Smooth muscle cell (in vitro differentiated cells): Measurements from ENCODE around the gene GHRH. TPM values are rescaled to one million over a fixed set of nuclear protein-coding genes. Genes with fewer than 3 reads are reported as not detected.

ENCODE experiments used
- DNase-seq: peaks from one replicate; lab custom pipeline; 2025; ENCODE audit not compliant: unreplicated experiment; lab: John Stamatoyannopoulos, UW
- H2AFZ ChIP-seq: fragments of 200-600 bp; sonication (generic); 2 replicates; pipeline ENCODE4 v1.6.0; 2016; ENCODE audit warnings: antibody characterized with exemption, low read depth, mild to moderate bottlenecking
- H3F3A ChIP-seq: fragments of 200-600 bp; sonication (generic); 2 replicates; pipeline ENCODE4 v1.6.0; 2017; ENCODE audit warnings: antibody characterized with exemption, low read depth
- H3K27ac ChIP-seq: fragments of 200-600 bp; sonication (generic); 2 replicates; pipeline ENCODE4 v1.5.1; 2016; ENCODE audit warnings: low read depth, mild to moderate bottlenecking
- H3K27me3 ChIP-seq: fragments of 200-600 bp; sonication (generic); 2 replicates; pipeline ENCODE4 v1.6.1; 2016; ENCODE audit warnings: low read depth, mild to moderate bottlenecking
- H3K36me3 ChIP-seq: fragments of 200-600 bp; sonication (generic); 2 replicates; pipeline ENCODE4 v1.5.1; 2016; ENCODE audit warnings: low read depth
- H3K4me1 ChIP-seq: fragments of 200-600 bp; sonication (generic); 2 replicates; pipeline ENCODE4 v1.5.1; 2016; ENCODE audit warnings: low read depth
- H3K4me2 ChIP-seq: fragments of 200-600 bp; sonication (generic); 2 replicates; pipeline ENCODE4 v1.6.0; 2016; ENCODE audit warnings: mild to moderate bottlenecking
- H3K4me3 ChIP-seq: fragments of 200-600 bp; sonication (generic); 2 replicates; pipeline ENCODE4 v1.5.1; 2016; ENCODE audit warnings: mild to moderate bottlenecking
- H3K79me2 ChIP-seq: fragments of 200-600 bp; sonication (generic); 2 replicates; pipeline ENCODE4 v1.6.0; 2016; ENCODE audit warnings: low read depth, mild to moderate bottlenecking
- H3K9ac ChIP-seq: fragments of 200-600 bp; sonication (generic); 2 replicates; pipeline ENCODE4 v1.6.0; 2016; ENCODE audit warnings: low read depth
- H3K9me3 ChIP-seq: fragments of 200-600 bp; sonication (generic); replicated peaks from 2 replicates; pipeline ENCODE4 v1.5.1; 2016; ENCODE audit warnings: low read depth
- H4K20me1 ChIP-seq: fragments of 200-600 bp; sonication (generic); 2 replicates; pipeline ENCODE4 v1.6.0; 2016; ENCODE audit warnings: low read depth
- CTCF ChIP-seq: fragments of 200-600 bp; sonication (generic); IDR thresholded peaks from 2 replicates; pipeline ENCODE4 v1.5.1; 2017; ENCODE audit warnings: borderline replicate concordance, mild to moderate bottlenecking, antibody characterized with exemption; ENCODE audit not compliant: insufficient read depth, poor library complexity, severe bottlenecking
- WGBS: methylation state at CpG from one replicate; pipeline ENCODE4 v1.1.7; 2016; ENCODE audit warnings: low lambda C conversion rate; 5-methylcytosine and 5-hydroxymethylcytosine counted together
- polyA plus RNA-seq: library from polyadenylated mRNA; unstranded; fragments of >200 nt; fragmentation: Nextera tagmentation; extraction: Ambion mirVana; gene quantifications from 2 replicates; pipeline ENCODE4 v1.2.1, GENCODE V29; 2016
- total RNA-seq: library from RNA; depleted of rRNA; stranded (reverse); fragments of >200 nt; gene quantifications from 2 replicates; pipeline ENCODE4 v1.2.3, GENCODE V29; 2014

GHRH gene
- total and polyA plus RNA-seq, 2 experiments from 2014 or later: not detected

GRCh38 chr20:37295001-37295400, 33.4 kb upstream of the GHRH start:
- Histone ChIP-seq H4K20me1 (no peaks in the 10 kb centered on the region), H3K4me3 (no peak overlapping the region), H3K4me1 (peaks cover 11% of the 10 kb centered on the region), H3F3A (peaks cover 34% of the 10 kb centered on the region), H2AFZ (no peak overlapping the region), H3K79me2 (peaks cover 79% of the 10 kb centered on the region), H3K4me2 (peak overlapping the region; percentile 61), H3K27ac (peak overlapping the region; percentile 97), H3K9me3 (no peaks in the 10 kb centered on the region), H3K27me3 (no peaks in the 10 kb centered on the region), H3K9ac (peak overlapping the region; percentile 79), H3K36me3 (no peaks in the 10 kb centered on the region)
- DNase-seq: no peak
- TF ChIP-seq CTCF: no peak
- WGBS: 0% methylated on average over 3 of the region's 3 CpGs

GRCh38 chr20:37294262-37294981, 32.8 kb upstream of the GHRH start:
- H3K79me2 ChIP-seq: peaks cover 81% of the 10 kb centered on the region
- 56% methylated on average over 6 of the region's 6 CpGs for WGBS
- peak overlapping the region; percentile 97 for H3K27ac ChIP-seq
- H3K4me1 ChIP-seq: peaks cover 11% of the 10 kb centered on the region
- H3F3A ChIP-seq: peaks cover 34% of the 10 kb centered on the region
- H3K4me3 ChIP-seq: no peak overlapping the region
- no peaks in the 10 kb centered on the region for H4K20me1 ChIP-seq
- no peak overlapping the region for H2AFZ ChIP-seq
- H3K9ac ChIP-seq: peak overlapping the region; percentile 79
- no peaks in the 10 kb centered on the region for H3K9me3 ChIP-seq
- TF ChIP-seq CTCF: no peak
- no peak for DNase-seq
- H3K27me3 ChIP-seq: no peaks in the 10 kb centered on the region
- H3K36me3 ChIP-seq: no peaks in the 10 kb centered on the region
- peak overlapping the region; percentile 5 for H3K4me2 ChIP-seq

- Histone ChIP-seq H3K4me2 (no peak overlapping the region), H3K9ac (peak overlapping the region; percentile 79), H3K9me3 (no peaks in the 10 kb centered on the region), H3K4me1 (peaks cover 11% of the 10 kb centered on the region), H2AFZ (no peak overlapping the region), H3K79me2 (peaks cover 73% of the 10 kb centered on the region), H4K20me1 (no peaks in the 10 kb centered on the region), H3K4me3 (no peak overlapping the region), H3K36me3 (no peaks in the 10 kb centered on the region), H3F3A (peaks cover 34% of the 10 kb centered on the region), H3K27me3 (no peaks in the 10 kb centered on the region), H3K27ac (peak overlapping the region; percentile 97)
- no peak for TF ChIP-seq CTCF
- WGBS: 98% methylated on average over 11 of the region's 11 CpGs
- no peak for DNase-seq
These were observed 31.8 kb upstream of the GHRH start for GRCh38 chr20:37293301-37293943.
